Measurements from ENCODE around the gene CD300E. TPM values are rescaled to one million over a fixed set of nuclear protein-coding genes. Genes with fewer than 3 reads are reported as not detected.

Gene CD300E
- total RNA-seq, 1 experiment from 2014 or later = not detected

DNA sequence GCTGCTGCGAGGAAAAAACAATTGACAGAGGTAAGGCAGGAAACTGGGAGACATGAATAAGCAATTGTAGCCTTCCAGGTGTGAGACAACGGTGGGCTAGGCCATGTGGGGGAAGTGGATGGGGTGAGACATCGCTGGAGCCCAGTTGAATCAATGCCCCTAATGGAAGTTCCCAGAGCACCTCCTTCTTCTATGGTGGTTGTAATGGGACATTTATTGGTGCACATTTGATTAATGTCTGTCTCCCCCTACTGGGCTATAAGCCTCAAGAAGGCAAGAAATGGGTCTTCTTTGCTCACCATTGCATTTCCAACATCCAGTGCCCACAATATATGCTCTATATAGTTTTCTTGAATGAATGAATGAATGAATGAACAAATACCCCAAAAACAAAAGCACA, 22.7 kb upstream of the CD300E start:
- no TSS peak for BruUV-seq (replicated peaks)
- CTCF ChIA-PET = no interaction called here
- no peaks in the 10 kb centered on the region for H3K9me3 ChIP-seq (ENCODE audit: control insufficient read depth in 1 of 2, insufficient read depth in 1 of 2, low read depth in 1 of 2, low read length in 2 of 2)
- H3K9ac ChIP-seq (ENCODE audit: low read length) = no peak overlapping the region
- DNase-seq (ENCODE audit: low read depth, low spot score) = peak; percentile 54
- POLR2A ChIA-PET = no interaction called here
- H3K27me3 ChIP-seq (ENCODE audit: insufficient read depth, low read length) = peaks cover 79% of the 10 kb centered on the region
- intact Hi-C loops (cut with micrococcal nuclease) = loop anchor here (1.0 kb wide), 1 partner anchor 80 kb away; no protein-coding TSS in a partner anchor
- H3K4me3 ChIP-seq (replicated peaks in 1 of 2; ENCODE audit: low read depth in 1 of 2, low read length in 2 of 2) = no peak overlapping the region
- RAD21 ChIA-PET (ENCODE audit: low non-redundant PET in 1 of 2, low total read pairs in 2 of 2, uncharacterized antibody in 2 of 2, unreplicated experiment in 2 of 2) = no interaction called here
- H3K4me2 ChIP-seq (ENCODE audit: low read length) = no peak overlapping the region
- H3K27ac ChIP-seq (ENCODE audit: low read depth, low read length) = no peak overlapping the region
- peak; percentile 86 for ATAC-seq
- peak; percentile 71 for TF ChIP-seq RAD21 (IDR thresholded peaks at IDR 0.05; ENCODE audit: low read depth)
- peak; percentile 27; the same call in 1 of the 2 replicates for TF ChIP-seq SP1 (IDR thresholded peaks at IDR 0.05; ENCODE audit: low read depth)
- TF ChIP-seq, protein P1, sequence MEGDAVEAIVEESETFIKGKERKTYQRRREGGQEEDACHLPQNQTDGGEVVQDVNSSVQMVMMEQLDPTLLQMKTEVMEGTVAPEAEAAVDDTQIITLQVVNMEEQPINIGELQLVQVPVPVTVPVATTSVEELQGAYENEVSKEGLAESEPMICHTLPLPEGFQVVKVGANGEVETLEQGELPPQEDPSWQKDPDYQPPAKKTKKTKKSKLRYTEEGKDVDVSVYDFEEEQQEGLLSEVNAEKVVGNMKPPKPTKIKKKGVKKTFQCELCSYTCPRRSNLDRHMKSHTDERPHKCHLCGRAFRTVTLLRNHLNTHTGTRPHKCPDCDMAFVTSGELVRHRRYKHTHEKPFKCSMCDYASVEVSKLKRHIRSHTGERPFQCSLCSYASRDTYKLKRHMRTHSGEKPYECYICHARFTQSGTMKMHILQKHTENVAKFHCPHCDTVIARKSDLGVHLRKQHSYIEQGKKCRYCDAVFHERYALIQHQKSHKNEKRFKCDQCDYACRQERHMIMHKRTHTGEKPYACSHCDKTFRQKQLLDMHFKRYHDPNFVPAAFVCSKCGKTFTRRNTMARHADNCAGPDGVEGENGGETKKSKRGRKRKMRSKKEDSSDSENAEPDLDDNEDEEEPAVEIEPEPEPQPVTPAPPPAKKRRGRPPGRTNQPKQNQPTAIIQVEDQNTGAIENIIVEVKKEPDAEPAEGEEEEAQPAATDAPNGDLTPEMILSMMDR (IDR thresholded peaks at IDR 0.05 in 2 of 3, conservative IDR thresholded peaks at IDR 0.05 in 1 of 3; ENCODE audit: borderline replicate concordance in 1 of 3, insufficient read depth in 1 of 3, low read depth in 2 of 3, low read length in 2 of 3) = peak; percentile 65 to 75 (median 66); a peak in 5 of 6 replicates
- no peak for TF ChIP-seq ZNF274 (IDR thresholded peaks at IDR 0.05; ENCODE audit: low read depth, low read length)
- TF ChIP-seq CBX3 (IDR thresholded peaks at IDR 0.05; ENCODE audit: low read depth) = 0 out of 2 replicates have a peak, but pooled peaks have one; percentile 63
- TF ChIP-seq, protein P2, sequence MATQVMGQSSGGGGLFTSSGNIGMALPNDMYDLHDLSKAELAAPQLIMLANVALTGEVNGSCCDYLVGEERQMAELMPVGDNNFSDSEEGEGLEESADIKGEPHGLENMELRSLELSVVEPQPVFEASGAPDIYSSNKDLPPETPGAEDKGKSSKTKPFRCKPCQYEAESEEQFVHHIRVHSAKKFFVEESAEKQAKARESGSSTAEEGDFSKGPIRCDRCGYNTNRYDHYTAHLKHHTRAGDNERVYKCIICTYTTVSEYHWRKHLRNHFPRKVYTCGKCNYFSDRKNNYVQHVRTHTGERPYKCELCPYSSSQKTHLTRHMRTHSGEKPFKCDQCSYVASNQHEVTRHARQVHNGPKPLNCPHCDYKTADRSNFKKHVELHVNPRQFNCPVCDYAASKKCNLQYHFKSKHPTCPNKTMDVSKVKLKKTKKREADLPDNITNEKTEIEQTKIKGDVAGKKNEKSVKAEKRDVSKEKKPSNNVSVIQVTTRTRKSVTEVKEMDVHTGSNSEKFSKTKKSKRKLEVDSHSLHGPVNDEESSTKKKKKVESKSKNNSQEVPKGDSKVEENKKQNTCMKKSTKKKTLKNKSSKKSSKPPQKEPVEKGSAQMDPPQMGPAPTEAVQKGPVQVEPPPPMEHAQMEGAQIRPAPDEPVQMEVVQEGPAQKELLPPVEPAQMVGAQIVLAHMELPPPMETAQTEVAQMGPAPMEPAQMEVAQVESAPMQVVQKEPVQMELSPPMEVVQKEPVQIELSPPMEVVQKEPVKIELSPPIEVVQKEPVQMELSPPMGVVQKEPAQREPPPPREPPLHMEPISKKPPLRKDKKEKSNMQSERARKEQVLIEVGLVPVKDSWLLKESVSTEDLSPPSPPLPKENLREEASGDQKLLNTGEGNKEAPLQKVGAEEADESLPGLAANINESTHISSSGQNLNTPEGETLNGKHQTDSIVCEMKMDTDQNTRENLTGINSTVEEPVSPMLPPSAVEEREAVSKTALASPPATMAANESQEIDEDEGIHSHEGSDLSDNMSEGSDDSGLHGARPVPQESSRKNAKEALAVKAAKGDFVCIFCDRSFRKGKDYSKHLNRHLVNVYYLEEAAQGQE (IDR thresholded peaks at IDR 0.05; ENCODE audit: low read depth) = no peak
- TF ChIP-seq YY1 (IDR thresholded peaks at IDR 0.05; ENCODE audit: extremely low read depth, insufficient replicate concordance, low read depth, low read length) = peak; percentile 69
- no peaks in the 10 kb centered on the region for H4K20me1 ChIP-seq (ENCODE audit: insufficient read depth)
- H3K9me2 ChIP-seq (ENCODE audit: insufficient read depth) = no peaks in the 10 kb centered on the region
- no peaks in the 10 kb centered on the region for H3K4me1 ChIP-seq (ENCODE audit: control insufficient read depth in 1 of 2, insufficient read depth in 2 of 2, low read length in 2 of 2)
- H3K36me3 ChIP-seq (ENCODE audit: control insufficient read depth in 1 of 2, insufficient read depth in 2 of 2, low read length in 2 of 2) = no peaks in the 10 kb centered on the region
- no peaks in the 10 kb centered on the region for H3K79me2 ChIP-seq (ENCODE audit: insufficient read depth, low read length)
- H2AFZ ChIP-seq (ENCODE audit: low read depth, low read length, poor library complexity, severe bottlenecking) = no peak overlapping the region

Data from HCT116 (cell line).